WI38 (cell line): Measurements from ENCODE around the gene TANC1.

Experiments used
- H3K4me3 ChIP-seq: 2 replicates; pipeline ENCODE4 v1.5.1; 2011; ENCODE audit warnings: low read depth, mild to moderate bottlenecking, control low read depth, low read length
- CTCF ChIP-seq: IDR thresholded peaks from 2 replicates; pipeline ENCODE4 v1.5.1; 2012; ENCODE audit warnings: low read depth, mild to moderate bottlenecking, control low read depth, low read length

Gene TANC1

DNA sequence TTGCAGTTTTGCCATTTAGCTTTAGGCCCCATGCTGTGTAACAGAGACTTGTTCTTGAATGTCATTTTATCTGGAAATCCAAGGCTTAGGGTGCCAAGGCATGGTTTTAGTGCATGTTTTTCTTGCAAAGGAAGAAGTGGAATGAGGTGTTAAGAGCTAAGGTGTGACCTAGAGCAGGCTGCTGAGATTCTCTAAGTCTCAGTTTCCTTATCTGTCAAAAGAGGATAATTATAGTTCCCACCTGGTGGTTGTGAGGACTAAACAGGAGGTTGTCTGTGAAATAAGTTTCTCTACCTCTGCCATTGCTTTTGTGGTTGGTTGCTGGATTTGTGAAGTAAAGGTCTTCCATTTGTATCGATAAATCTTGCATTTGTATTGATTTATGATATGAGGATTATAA, 82.0 kb downstream of the TANC1 start:
- no peak for TF ChIP-seq CTCF
- no peak overlapping the region for H3K4me3 ChIP-seq

DNA sequence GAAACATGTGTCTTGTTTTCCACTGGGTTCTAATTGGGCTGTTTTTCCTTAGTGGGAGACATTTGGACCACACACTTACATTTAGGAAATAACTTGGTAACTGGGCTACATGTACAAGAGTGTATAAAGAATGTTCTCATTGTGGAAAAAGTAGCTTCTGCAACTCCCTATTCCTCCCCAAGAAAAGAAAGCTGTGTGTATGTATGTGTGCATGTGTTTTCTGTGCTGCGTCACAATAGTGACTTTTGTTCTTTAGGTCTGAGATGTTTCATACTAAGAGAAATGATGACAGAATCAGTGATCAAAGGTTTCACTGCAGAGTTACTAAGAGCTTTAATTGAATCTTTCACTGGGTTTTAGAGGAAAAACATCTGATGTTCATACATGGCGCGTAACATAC, 82.7 kb downstream of the TANC1 start:
- H3K4me3 ChIP-seq: no peak overlapping the region
- no peak for TF ChIP-seq CTCF

- H3K4me3 ChIP-seq: no peak overlapping the region
- no peak for TF ChIP-seq CTCF
Measured at GRCh38 chr2:159051661-159052060, 83.2 kb downstream of the TANC1 start.

GRCh38 chr2:159052157-159052601, 83.7 kb downstream of the TANC1 start:
- TF ChIP-seq CTCF: no peak
- no peak overlapping the region for H3K4me3 ChIP-seq

DNA sequence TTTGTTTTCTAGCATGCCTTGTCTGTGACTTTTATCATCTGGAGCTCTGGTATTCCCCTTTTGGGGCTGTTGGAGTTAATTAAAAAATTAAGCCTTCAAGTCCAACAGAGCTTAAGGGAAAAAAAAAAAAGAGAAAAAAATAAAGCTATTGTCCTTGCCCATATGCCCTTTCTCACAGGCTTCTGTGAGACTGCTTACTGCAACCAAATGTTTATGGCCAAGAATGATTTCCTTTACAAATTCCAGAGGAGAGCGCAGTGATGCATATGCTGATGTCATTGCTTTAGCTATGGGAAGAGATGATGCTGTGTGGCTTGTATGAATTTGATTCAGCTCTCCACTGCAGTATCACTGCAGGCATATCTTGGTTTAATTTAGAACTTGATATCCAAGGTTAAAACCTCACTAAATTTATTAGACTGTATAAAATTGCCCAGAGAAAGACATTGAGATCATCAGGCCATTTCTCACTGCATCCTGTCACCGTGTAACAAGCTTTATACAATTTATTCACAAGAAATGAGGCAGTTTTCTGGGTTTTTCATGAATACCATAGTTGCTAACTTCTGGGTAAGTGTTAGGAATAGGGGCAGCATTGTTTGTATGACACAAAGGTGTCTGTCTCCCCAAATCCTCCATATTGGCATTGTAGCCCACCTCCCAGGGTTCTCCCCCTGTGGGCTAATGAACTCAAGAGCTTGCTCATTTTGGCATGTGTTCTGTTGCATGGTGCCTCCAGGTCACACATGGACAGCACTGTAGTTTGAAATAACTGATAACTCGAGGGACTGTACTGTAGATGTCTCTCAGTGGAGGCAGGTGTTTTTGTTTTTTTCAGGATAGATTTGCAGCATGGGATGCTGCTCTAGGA, 85.0 kb downstream of the TANC1 start:
- no peak for TF ChIP-seq CTCF

GRCh38 chr2:159054032-159054334, 85.5 kb downstream of the TANC1 start:
- no peak for TF ChIP-seq CTCF
- H3K4me3 ChIP-seq: no peak overlapping the region

More for the DNA sequence above, 85.0 kb downstream of the TANC1 start:
- no peak overlapping the region for H3K4me3 ChIP-seq

- TF ChIP-seq CTCF: no peak
Measured at GRCh38 chr2:159054985-159055384, 86.5 kb downstream of the TANC1 start.

More at GRCh38 chr2:159054985-159055384, 86.5 kb downstream of the TANC1 start:
- no peak overlapping the region for H3K4me3 ChIP-seq
